ENCODE data around the gene MIX23.

Gene MIX23

GRCh38 chr3:122395582-122395981 is 12.6 kb upstream of the MIX23 start:
- TF ChIP-seq, protein P1, sequence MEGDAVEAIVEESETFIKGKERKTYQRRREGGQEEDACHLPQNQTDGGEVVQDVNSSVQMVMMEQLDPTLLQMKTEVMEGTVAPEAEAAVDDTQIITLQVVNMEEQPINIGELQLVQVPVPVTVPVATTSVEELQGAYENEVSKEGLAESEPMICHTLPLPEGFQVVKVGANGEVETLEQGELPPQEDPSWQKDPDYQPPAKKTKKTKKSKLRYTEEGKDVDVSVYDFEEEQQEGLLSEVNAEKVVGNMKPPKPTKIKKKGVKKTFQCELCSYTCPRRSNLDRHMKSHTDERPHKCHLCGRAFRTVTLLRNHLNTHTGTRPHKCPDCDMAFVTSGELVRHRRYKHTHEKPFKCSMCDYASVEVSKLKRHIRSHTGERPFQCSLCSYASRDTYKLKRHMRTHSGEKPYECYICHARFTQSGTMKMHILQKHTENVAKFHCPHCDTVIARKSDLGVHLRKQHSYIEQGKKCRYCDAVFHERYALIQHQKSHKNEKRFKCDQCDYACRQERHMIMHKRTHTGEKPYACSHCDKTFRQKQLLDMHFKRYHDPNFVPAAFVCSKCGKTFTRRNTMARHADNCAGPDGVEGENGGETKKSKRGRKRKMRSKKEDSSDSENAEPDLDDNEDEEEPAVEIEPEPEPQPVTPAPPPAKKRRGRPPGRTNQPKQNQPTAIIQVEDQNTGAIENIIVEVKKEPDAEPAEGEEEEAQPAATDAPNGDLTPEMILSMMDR (IDR thresholded peaks at IDR 0.05; ENCODE audit: control insufficient read depth, extremely low read depth, insufficient read depth): no peak
- H3K4me3 ChIP-seq (ENCODE audit: low read depth, low read length): no peak overlapping the region
- no peak for DNase-seq (ENCODE audit: low read depth)

DNA sequence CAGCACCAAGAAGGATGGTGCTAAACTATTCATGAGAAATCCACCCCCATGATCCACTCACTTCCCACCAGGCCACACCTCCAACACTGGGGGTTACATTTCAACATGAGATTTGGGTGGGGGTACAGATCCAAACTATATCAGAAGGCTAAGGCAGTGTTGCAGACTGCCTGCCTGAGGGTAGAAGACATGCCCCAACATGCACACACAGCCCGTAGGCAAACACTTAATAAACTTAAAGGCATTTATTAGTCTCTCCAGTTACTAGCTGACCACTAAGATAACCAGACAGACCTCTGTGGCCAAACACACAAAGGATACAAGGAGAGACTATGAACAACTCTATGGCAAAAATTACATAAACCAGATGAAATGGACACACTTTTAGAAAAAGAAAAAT is 11.1 kb upstream of the MIX23 start:
- TF ChIP-seq, protein P1 (IDR thresholded peaks at IDR 0.05; ENCODE audit: control insufficient read depth, extremely low read depth, insufficient read depth): no peak
- H3K4me3 ChIP-seq (ENCODE audit: low read depth, low read length): no peak overlapping the region
- no peak for DNase-seq (ENCODE audit: low read depth)

GRCh38 chr3:122392868-122393844 is 10.1 kb upstream of the MIX23 start:
- TF ChIP-seq, protein P1 (IDR thresholded peaks at IDR 0.05; ENCODE audit: control insufficient read depth, extremely low read depth, insufficient read depth): peak; percentile 76
- no peak for DNase-seq (ENCODE audit: low read depth)
- no peak overlapping the region for H3K4me3 ChIP-seq (ENCODE audit: low read depth, low read length)

- DNase-seq (ENCODE audit: low read depth): no peak
- TF ChIP-seq, protein P1 (IDR thresholded peaks at IDR 0.05; ENCODE audit: control insufficient read depth, extremely low read depth, insufficient read depth): no peak
- H3K4me3 ChIP-seq (ENCODE audit: low read depth, low read length): no peak overlapping the region
These were observed 8.8 kb upstream of the MIX23 start for GRCh38 chr3:122391681-122392446.

GRCh38 chr3:122390665-122391064 is 7.6 kb upstream of the MIX23 start:
- no peak overlapping the region for H3K4me3 ChIP-seq (ENCODE audit: low read depth, low read length)
- TF ChIP-seq, protein P1 (IDR thresholded peaks at IDR 0.05; ENCODE audit: control insufficient read depth, extremely low read depth, insufficient read depth): no peak
- no peak for DNase-seq (ENCODE audit: low read depth)

DNA sequence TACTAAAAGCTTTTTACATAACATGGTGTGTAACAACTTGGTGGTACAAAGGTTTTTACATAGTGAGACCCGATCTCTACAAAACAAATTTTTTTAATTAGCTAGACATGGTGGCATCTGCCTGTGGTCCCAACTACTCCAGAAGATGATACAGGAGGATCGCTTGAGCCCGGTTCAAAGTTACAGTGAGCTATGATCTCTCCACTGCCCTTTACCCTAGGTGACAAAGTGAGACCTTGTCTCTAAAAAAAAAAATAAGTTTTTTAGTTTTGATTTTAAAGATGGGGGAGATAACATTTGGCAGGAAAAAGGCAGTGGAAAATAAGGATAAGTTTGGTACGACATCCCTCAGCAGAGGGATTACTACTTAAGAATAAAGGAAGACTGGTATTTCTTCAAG is 6.9 kb upstream of the MIX23 start:
- H3K4me3 ChIP-seq (ENCODE audit: low read depth, low read length): no peak overlapping the region
- TF ChIP-seq, protein P1 (IDR thresholded peaks at IDR 0.05; ENCODE audit: control insufficient read depth, extremely low read depth, insufficient read depth): no peak
- DNase-seq (ENCODE audit: low read depth): no peak
